HFF-Myc (cell line): ENCODE measurements around the gene STK4.

ENCODE experiments used
- DNase-seq: peaks from one replicate; pipeline ENCODE4 v3.0.0-alpha.2; 2011; ENCODE audit warnings: low read depth; ENCODE audit errors: extremely low read depth
- H3K4me3 ChIP-seq: replicated peaks from 2 replicates; pipeline ENCODE4 v1.5.1; 2011; ENCODE audit warnings: low read depth, mild to moderate bottlenecking, control low read depth, low read length
- CTCF ChIP-seq: IDR thresholded peaks from 2 replicates; pipeline ENCODE4 v1.5.1; 2012; ENCODE audit warnings: mild to moderate bottlenecking, low read depth, low read length, control low read depth; ENCODE audit errors: missing control alignments

The STK4 gene

GRCh38 chr20:44959082-44959637 is 7.2 kb upstream of the STK4 start:
- TF ChIP-seq CTCF = no peak
- DNase-seq = no peak
- H3K4me3 ChIP-seq = peak overlapping the region; percentile 66

GRCh38 chr20:44959638-44960102 is 6.6 kb upstream of the STK4 start:
- no peak for TF ChIP-seq CTCF
- no peak for DNase-seq
- peak overlapping the region; percentile 66 for H3K4me3 ChIP-seq

GRCh38 chr20:44960103-44960852 is 6.0 kb upstream of the STK4 start, which contains the start of gene TOMM34:
TOMM34 (minus strand) TSS chr20:44960397; CDS start chr20:44960333, 64 bp downstream.
- H3K4me3 ChIP-seq = peak within 1 kb of the TSS; percentile 66
- peak; percentile 73 for DNase-seq
- no peak for TF ChIP-seq CTCF

GRCh38 chr20:44961011-44961869 is 5.1 kb upstream of the STK4 start:
- no peak for TF ChIP-seq CTCF
- DNase-seq = no peak
- H3K4me3 ChIP-seq = no peak overlapping the region

- no peak overlapping the region for H3K4me3 ChIP-seq
- no peak for DNase-seq
- no peak for TF ChIP-seq CTCF
Observed at GRCh38 chr20:44961870-44962267, 4.4 kb upstream of the STK4 start.

- no peak for TF ChIP-seq CTCF
- DNase-seq = no peak
- no peak overlapping the region for H3K4me3 ChIP-seq
Observed at GRCh38 chr20:44962483-44962882, 3.8 kb upstream of the STK4 start.
